ENCODE results near the gene TTN.

Gene TTN

DNA sequence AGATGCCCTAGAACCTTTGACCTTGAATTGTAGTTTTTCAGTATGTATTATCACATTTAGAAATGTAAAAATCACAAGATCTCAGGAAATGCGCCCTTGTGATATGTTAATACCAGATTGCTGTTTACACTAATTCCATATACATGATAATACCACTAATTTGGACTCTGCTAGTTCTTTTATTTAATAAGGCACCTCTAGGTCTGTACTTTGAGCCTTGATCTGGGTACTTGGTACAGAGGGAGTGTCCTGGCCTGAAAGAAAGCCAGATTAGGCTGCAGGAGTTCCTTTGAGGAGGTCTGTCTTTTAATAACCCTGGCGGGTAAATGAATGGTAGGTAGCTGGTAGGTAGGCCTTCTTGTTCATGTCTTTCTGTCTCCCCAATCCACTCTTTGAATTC is 300.7 kb downstream of the TTN start:
- Histone ChIP-seq H4K20me1 (ENCODE audit: insufficient read depth) (no peaks in the 10 kb centered on the region), H3K27ac (no peak overlapping the region), H3K4me2 (no peak overlapping the region), H3K36me3 (ENCODE audit: insufficient read depth) (0 out of 2 replicates have a peak, but pooled peaks cover 5% of the 10 kb centered on the region), H3K79me2 (ENCODE audit: insufficient read depth, low read depth) (no peaks in the 10 kb centered on the region), H3K4me3 (IDR thresholded peaks at IDR 0.05; ENCODE audit: insufficient read depth, low read depth, low read length) (no peak overlapping the region), H3K4me1 (ENCODE audit: low read depth, poor library complexity, severe bottlenecking) (peaks cover 8% of the 10 kb centered on the region), H3K27me3 (ENCODE audit: insufficient read depth, low read depth) (no peaks in the 10 kb centered on the region), H2AFZ (ENCODE audit: low read depth) (no peak overlapping the region), H3K9ac (no peak overlapping the region)
- TF ChIP-seq CTCF (conservative IDR thresholded peaks at IDR 0.05; ENCODE audit: low read depth, low read length) = no peak

DNA sequence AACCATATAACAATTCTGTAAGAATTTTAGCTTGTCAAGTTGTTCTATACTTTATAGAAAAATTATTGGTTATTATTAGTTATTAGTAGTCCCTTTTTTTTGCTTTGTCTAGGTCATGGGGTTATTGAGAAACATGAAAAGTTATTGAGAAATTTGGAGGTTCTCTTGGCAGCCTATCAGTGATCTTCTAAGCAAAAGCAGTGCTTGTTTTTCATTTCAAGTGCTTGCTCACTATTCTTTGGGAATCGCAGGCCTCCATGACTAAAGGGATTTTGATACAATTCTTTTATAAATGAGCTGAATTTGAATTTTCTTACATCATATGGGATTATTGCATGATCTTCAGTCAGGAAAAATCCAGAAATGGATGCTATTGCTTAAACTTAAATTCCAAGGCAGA is 301.1 kb downstream of the TTN start:
- no peak for TF ChIP-seq CTCF (conservative IDR thresholded peaks at IDR 0.05; ENCODE audit: low read depth, low read length)
- no peak overlapping the region for H3K27ac ChIP-seq
- H2AFZ ChIP-seq (ENCODE audit: low read depth) = no peak overlapping the region
- 0 out of 2 replicates have a peak, but pooled peaks cover 5% of the 10 kb centered on the region for H3K36me3 ChIP-seq (ENCODE audit: insufficient read depth)
- H3K4me3 ChIP-seq (IDR thresholded peaks at IDR 0.05; ENCODE audit: insufficient read depth, low read depth, low read length) = no peak overlapping the region
- H4K20me1 ChIP-seq (ENCODE audit: insufficient read depth) = no peaks in the 10 kb centered on the region
- no peaks in the 10 kb centered on the region for H3K79me2 ChIP-seq (ENCODE audit: insufficient read depth, low read depth)
- no peak overlapping the region for H3K4me2 ChIP-seq
- no peak overlapping the region for H3K9ac ChIP-seq
- no peaks in the 10 kb centered on the region for H3K27me3 ChIP-seq (ENCODE audit: insufficient read depth, low read depth)
- peaks cover 8% of the 10 kb centered on the region for H3K4me1 ChIP-seq (ENCODE audit: low read depth, poor library complexity, severe bottlenecking)

GRCh38 chr2:178502751-178503150 is 304.5 kb downstream of the TTN start:
- Histone ChIP-seq H3K4me1 (ENCODE audit: low read depth, poor library complexity, severe bottlenecking) (peaks cover 14% of the 10 kb centered on the region), H3K36me3 (ENCODE audit: insufficient read depth) (peaks cover 14% of the 10 kb centered on the region; the same call in 1 of the 2 replicates), H3K4me3 (IDR thresholded peaks at IDR 0.05; ENCODE audit: insufficient read depth, low read depth, low read length) (no peak overlapping the region), H4K20me1 (ENCODE audit: insufficient read depth) (no peaks in the 10 kb centered on the region), H3K4me2 (no peak overlapping the region), H3K27me3 (ENCODE audit: insufficient read depth, low read depth) (no peaks in the 10 kb centered on the region), H3K27ac (no peak overlapping the region), H3K9ac (no peak overlapping the region), H3K79me2 (ENCODE audit: insufficient read depth, low read depth) (no peaks in the 10 kb centered on the region), H2AFZ (ENCODE audit: low read depth) (no peak overlapping the region)
- no peak for TF ChIP-seq CTCF (conservative IDR thresholded peaks at IDR 0.05; ENCODE audit: low read depth, low read length)

- no peak overlapping the region for H2AFZ ChIP-seq (ENCODE audit: low read depth)
- H3K27ac ChIP-seq = no peak overlapping the region
- H3K36me3 ChIP-seq (ENCODE audit: insufficient read depth) = peaks cover 10% of the 10 kb centered on the region; the same call in 1 of the 2 replicates
- no peak overlapping the region for H3K4me3 ChIP-seq (IDR thresholded peaks at IDR 0.05; ENCODE audit: insufficient read depth, low read depth, low read length)
- no peaks in the 10 kb centered on the region for H3K79me2 ChIP-seq (ENCODE audit: insufficient read depth, low read depth)
- TF ChIP-seq CTCF (conservative IDR thresholded peaks at IDR 0.05; ENCODE audit: low read depth, low read length) = no peak
- H4K20me1 ChIP-seq (ENCODE audit: insufficient read depth) = no peaks in the 10 kb centered on the region
- no peak overlapping the region for H3K4me2 ChIP-seq
- no peaks in the 10 kb centered on the region for H3K27me3 ChIP-seq (ENCODE audit: insufficient read depth, low read depth)
- H3K9ac ChIP-seq = no peak overlapping the region
- peaks cover 6% of the 10 kb centered on the region for H3K4me1 ChIP-seq (ENCODE audit: low read depth, poor library complexity, severe bottlenecking)
Measured at GRCh38 chr2:178499640-178500039, 307.6 kb downstream of the TTN start.

All from KMS-11 (cell line).